GM13976 (cell line): ENCODE data around the gene PTPRM.

ENCODE experiments used
- DNase-seq: peaks from one replicate; pipeline ENCODE4 v3.0.0; 2012; ENCODE audit warnings: low spot score
- in situ Hi-C: fragments of 300-500 bp; cut with MboI; formaldehyde crosslinking; loops from one replicate; pipeline ENCODE4 v1.12.0; 2022; ENCODE audit warnings: low sequenced_read_pairs, mixed read lengths, inconsistent platforms; ENCODE audit not compliant: unreplicated experiment
- TF ChIP-seq, protein P1 (sequence below): IDR thresholded peaks from 2 replicates; pipeline ENCODE4 v1.5.1; 2012; ENCODE audit warnings: borderline replicate concordance, mild to moderate bottlenecking; ENCODE audit not compliant: insufficient read depth; ENCODE audit errors: extremely low read depth, missing control alignments, control extremely low read depth

The PTPRM gene

GRCh38 chr18:7926526-7926925 lies 359.4 kb downstream of the PTPRM start:
- in situ Hi-C loops, result no loop called here
- TF ChIP-seq, protein P1, sequence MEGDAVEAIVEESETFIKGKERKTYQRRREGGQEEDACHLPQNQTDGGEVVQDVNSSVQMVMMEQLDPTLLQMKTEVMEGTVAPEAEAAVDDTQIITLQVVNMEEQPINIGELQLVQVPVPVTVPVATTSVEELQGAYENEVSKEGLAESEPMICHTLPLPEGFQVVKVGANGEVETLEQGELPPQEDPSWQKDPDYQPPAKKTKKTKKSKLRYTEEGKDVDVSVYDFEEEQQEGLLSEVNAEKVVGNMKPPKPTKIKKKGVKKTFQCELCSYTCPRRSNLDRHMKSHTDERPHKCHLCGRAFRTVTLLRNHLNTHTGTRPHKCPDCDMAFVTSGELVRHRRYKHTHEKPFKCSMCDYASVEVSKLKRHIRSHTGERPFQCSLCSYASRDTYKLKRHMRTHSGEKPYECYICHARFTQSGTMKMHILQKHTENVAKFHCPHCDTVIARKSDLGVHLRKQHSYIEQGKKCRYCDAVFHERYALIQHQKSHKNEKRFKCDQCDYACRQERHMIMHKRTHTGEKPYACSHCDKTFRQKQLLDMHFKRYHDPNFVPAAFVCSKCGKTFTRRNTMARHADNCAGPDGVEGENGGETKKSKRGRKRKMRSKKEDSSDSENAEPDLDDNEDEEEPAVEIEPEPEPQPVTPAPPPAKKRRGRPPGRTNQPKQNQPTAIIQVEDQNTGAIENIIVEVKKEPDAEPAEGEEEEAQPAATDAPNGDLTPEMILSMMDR, result no peak
- no peak for DNase-seq

DNA sequence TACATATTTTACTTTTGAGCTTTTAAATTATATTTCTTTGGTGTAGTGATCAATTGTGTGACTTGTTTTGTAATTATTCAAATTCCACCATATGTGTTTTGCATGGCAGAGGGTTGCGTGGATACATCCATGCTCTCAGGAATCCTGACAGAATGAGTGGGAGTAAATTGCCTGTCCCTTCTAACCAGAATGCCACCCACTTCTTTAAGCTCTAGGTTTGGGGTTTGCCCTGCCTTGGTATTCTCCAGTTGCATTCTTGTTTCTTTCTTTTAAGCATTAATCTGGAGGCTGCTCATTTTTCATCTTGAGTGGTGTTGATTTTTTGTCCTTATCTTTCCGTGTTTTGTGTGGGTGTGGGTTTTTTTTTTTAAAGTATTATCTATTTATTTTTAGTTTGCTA lies 360.0 kb downstream of the PTPRM start:
- no peak for DNase-seq
- in situ Hi-C loops, result no loop called here
- TF ChIP-seq, protein P1, result no peak

DNA sequence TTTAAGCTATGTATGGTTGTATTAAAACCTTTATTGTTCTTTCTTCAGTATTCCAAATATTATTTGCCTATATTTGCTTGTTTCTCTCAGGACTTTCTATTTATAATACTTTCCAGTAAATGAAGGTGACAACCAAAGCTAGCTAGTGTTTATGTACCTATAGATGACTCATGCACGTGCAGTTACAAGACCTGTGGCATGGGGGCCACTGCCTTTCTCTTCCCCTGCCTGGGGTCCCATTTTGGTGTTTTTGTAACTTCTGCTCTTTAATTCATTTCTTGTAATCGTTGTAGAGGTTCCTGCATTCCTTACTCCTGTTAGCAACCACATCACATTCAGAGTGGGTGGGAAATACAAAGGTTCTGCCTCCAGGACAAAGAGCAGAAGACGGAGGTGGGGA lies 364.6 kb downstream of the PTPRM start:
- DNase-seq, result no peak
- in situ Hi-C loops, result no loop called here
- TF ChIP-seq, protein P1, result no peak

GRCh38 chr18:7937268-7937667 lies 370.2 kb downstream of the PTPRM start:
- in situ Hi-C loops, result no loop called here
- TF ChIP-seq, protein P1, result no peak
- DNase-seq, result no peak

GRCh38 chr18:7939521-7939920 lies 372.4 kb downstream of the PTPRM start:
- TF ChIP-seq, protein P1, result no peak
- in situ Hi-C loops, result no loop called here
- no peak for DNase-seq

DNA sequence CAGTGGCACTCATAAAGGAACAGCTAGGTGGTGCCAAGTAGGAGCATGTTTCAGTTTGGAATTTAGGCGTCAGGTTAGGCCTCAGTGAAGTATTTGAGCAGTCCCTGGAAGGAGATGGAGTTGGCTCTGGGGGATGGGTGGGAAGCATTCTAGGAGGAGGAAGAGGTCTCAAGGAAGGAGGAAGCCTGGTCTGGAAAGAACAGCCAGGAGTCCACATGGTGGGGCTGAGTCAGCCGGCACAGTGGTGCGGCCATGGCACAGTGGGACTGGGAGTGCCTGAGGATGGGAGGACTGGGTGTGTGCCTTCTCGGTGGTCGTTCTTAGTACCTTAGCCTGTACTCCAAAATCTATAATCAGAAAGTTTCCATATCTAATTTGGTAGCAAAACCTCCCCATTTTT lies 373.3 kb downstream of the PTPRM start:
- in situ Hi-C loops, result no loop called here
- TF ChIP-seq, protein P1, result no peak
- no peak for DNase-seq

GRCh38 chr18:7940971-7941370 lies 373.9 kb downstream of the PTPRM start:
- in situ Hi-C loops, result no loop called here
- no peak for DNase-seq
- TF ChIP-seq, protein P1, result no peak
